Medulla oblongata (tissue), 1 donor: Measurements from ENCODE around the gene KLHL42.

Experiments used
- DNase-seq: peaks from one replicate; pipeline ENCODE4 v3.0.0-alpha.2; 2015; ENCODE audit errors: extremely low spot score

The KLHL42 gene

DNA sequence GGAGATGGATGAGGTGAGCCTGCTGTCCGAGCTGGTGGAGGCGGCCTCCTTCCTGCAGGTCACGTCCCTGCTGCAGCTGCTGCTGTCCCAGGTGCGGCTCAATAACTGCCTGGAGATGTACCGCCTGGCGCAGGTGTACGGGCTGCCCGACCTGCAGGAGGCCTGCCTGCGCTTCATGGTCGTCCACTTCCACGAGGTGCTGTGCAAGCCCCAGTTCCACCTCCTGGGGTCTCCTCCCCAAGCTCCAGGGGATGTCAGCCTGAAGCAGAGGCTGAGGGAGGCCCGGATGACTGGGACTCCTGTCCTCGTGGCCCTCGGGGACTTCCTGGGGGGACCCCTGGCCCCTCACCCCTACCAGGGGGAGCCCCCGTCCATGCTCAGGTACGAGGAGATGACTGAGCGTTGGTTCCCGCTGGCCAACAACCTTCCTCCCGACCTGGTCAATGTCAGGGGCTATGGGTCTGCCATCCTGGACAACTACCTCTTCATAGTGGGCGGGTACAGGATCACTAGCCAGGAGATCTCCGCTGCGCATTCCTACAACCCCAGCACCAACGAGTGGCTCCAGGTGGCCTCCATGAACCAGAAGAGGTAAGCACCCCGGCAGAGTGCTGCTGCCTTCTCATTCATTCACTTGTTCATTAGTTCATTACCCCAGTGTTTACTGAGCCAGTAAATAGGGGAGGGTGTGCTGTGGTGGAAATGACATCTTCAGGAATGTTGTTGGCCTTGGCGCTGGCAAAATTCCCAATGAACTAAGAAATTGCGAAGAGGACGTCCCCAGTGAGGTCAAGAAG is 777 bp downstream of the KLHL42 start:
- no peak for DNase-seq

DNA sequence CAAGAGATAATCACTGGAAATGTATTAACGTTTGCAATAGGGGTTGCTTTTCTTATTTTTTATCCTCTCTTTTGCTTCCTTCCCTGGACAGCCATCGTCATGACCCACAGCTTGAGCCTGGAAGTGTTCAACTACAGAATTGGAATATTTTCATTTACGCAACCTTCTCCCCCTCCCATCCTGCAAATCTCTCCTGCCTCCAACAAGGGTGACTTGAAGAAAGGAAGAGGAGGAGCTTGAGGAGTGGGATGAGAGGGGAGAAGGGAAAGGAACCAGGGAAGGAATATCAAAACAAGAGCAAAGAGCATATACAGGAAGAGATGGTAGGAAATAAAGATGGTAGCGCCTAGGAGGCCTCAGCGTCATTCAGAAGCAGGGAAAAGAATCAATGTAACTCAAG is 1.6 kb downstream of the KLHL42 start:
- no peak for DNase-seq

DNA sequence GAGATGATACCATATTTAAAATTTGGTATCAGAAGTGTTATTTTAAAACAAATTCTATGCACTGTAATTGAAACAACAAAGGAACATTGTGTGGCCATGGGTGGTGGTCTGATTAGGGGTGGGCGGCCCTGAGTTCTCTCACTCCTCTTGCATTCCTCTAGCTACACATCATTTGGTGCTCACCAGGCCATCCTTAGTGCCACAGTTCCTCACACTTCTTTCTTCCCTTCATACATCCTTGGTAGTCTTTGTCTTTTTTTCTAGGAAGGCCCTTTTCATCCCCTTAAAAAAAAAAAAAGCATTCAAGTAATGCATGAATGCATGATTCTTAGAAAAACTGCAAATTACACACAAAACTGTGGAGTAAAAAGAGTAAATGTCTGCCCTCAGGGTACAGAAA is 2.4 kb downstream of the KLHL42 start:
- no peak for DNase-seq

DNA sequence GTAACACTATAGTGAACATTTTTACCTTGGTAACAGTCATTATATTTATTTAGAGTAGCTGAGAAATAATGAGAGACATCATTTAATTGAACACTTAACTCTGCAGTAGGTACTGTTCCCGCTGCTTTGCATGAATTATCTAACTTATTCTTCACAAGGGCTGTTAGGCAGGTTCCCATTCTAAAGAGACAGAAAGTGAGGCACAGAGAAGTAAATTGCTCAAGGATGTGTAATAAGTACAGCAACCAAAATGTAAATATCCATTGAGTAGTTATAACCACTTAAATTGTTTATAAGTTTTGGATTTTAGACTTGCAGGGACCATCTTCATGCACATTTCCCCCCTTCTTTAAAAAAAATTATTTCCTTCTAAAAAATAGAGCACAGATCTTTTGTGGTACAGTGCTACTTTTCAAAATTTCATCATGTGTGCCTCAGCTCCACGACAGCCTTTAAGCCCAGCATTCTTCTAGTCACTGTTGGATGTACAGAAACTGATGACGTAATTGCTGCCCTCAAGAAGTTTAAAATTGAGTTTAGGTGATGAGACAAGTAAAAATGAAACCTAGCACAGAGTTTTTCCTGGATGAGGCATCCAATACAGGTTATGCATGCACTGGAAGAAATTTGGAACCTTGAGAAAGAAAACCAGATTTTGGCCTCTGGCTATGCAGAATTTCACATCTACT is 6.0 kb downstream of the KLHL42 start:
- no peak for DNase-seq

DNA sequence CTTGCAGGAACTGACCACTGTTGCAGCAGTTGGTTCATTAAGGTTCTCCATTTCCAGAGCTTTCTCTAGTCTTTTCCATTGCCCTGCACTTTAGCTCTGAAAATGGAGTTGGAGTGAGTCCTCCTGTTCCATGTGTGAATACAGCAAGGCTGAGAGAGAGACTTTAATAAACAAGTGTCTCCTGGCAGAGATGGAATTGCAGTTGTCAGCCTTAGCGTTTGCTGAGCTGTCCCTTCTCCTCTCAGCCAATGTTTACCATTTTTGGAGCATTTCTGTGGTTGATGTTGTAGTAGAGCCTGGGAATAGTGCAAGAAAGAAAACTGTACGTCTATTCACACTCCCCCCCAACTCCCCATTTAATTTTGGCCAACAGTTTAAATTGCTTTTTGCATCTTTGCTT is 7.5 kb downstream of the KLHL42 start:
- no peak for DNase-seq

DNA sequence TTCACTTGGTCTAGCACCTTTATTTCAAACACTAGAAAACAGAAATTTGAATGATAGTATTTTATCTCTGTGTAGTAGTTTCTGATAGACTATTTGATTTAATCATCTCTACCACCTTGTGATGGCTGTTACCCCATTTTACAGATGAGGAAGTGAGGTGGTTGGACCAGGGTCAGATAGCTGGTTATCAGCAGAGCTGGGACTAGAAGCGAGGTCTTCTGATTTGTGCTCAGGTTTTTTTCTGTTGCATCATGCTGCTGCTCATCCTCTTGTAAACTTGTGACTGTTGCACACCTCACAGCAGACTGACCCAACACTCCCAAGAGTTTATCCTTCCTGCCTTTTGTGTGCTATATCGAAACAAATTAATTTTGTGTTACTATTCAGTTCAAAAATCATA is 10.1 kb downstream of the KLHL42 start:
- no peak for DNase-seq

DNA sequence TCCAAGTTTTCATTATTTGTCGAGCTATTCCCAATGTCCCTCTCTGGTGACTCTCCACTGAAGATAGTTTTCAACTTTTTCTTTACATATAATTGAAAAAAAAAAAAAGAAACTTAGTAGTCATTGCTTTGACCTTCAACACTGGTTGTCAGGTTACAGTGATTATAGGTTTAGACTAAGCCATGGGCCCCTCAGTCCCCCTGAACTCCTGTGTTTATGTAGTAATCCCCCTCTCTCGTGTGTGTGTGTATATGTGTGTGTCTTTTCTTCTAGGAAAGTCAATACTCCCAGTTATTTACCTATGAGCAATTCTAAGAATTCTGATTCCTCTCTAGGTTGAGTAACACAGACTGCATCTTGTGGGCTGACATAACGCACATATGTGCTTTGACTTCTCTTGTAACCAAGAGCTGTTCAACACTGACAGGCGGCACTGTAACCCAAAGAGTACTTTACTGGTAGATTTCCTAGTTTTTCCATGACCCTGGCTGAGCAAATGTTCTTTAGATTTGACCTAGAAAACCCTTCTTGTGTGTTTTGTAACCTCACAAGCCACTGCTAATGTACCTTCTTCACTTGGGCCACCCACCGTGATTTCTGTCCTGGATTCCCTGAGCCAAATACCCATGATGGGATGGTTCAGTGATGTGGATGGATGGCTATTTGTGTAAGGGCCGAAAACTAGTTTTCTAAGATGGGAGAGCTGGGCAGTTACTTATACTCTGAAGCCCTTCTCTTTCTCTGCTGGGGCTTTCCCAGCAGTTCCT is 15.0 kb downstream of the KLHL42 start:
- no peak for DNase-seq

DNA sequence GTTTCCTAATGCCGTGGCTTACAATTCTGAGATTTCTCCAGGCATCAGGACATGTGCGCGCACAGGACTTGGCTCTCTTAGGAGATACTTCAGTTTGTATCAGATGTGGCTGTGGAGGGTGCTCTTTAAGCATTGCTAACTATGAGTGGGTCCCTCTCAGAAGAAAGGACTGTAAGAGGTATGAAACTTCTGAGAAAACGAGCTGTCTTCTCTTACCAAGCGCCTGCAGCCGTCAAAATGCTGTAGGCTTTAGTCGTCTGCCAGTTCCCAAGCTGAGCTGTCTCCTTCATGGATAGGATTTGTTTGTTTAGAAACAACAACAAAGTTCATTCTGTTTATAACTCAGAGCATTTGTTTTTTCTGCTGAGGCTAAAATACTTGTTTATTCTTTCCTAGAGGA is 16.1 kb downstream of the KLHL42 start:
- no peak for DNase-seq

DNA sequence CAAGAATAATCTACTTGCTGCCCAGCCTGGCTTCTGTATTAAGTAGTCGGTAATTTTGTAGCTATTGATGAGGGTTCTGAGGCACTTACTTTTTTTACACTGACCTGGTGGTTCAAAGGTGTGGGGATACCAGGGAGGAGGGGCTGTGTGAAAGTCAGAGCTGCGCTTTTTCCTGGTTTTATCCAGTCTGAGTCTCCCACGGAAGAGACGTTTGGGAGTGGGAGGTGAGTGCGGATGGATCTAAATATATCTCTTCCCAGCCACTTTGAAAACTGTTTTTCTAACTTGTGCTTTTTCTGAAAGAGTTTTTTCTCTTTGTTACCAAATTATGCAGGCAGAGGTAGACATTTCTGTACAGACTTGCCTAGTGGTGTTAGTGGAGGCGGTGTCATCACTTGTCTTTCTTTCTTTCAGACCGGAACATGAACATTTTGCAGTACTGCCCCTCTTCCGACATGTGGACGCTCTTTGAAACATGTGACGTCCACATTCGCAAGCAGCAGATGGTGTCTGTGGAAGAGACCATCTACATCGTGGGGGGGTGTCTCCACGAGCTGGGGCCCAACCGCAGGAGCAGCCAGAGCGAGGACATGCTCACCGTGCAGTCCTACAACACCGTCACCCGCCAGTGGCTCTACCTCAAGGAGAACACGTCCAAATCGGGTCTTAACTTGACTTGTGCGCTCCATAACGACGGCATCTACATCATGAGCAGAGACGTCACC is 17.4 kb downstream of the KLHL42 start:
- no peak for DNase-seq

DNA sequence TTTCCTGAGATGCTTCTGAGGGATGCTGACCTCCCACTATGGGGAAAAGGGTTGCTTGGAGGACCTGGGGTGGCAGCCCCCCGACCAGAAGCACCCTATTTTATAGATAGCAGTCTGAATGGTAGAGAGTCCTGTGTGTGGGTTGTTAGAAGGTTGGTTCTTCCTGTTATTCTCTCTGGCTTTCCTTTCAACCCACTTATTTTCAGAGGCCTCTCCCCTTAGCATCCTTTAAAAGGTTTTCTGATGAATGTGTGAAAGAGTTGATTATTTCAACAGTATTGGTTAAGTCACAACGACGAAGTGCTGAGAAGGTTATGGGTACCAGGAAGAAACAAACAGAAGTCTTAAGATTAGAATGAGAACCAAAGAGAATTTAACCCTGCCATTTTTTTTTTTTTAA is 20.8 kb downstream of the KLHL42 start:
- DNase-seq, result no peak

DNA sequence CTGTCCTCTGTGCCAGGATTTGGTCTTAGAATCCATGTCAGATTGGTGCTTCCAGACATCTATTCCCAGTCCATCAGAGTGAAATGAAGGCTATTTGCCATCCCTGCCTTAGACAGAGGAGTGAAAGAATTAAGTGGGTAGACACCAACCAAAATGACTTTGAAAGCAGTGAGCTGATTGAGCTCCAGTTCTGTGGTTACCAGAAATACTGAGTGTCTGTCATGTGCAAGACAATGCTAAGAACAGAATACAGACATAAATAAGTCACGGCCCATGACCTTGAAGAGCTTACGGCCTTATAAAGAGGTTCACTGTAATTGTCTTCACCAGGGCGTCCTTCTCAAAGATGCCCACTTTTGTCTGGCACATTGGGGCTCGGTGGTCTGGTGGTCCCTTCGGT is 21.6 kb downstream of the KLHL42 start:
- DNase-seq, result no peak

DNA sequence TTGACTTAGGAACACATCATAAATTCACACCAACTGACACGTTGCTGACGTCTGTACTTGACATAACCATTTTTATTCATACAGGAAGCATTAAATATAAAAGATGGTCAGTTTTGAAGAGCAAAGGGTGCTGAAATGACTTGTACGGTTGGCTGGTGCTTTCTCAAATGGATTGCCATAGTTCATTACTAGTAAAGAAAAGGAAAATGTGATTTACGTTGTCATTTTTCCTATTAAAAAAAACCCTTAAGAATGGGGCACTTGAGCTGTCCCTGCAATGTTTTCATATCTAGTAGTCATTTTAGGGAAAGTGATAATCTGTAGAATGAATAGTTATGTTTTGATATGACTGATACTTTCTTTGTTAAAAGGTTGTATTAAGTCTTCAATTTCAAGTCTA is 22.5 kb downstream of the KLHL42 start:
- DNase-seq, result no peak

DNA sequence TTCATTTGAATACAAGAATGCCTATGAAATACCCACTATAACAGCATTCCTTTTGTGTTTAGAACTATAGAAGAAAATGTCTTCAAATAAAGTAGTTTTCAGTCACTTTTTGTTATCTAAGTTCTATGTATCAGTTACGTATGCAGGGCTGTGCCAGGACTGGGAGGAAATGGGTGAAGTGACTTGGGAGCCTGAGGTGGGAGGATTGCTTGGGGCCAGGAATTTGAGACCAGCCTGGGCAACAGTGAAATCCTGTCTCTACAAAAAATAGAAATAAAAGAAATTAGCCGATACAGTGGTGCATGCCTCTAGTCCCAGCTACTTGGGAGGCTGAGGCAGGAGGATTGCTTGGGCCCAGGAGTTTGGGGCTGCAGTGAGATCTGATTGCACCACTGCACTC is 22.9 kb downstream of the KLHL42 start:
- no peak for DNase-seq

DNA sequence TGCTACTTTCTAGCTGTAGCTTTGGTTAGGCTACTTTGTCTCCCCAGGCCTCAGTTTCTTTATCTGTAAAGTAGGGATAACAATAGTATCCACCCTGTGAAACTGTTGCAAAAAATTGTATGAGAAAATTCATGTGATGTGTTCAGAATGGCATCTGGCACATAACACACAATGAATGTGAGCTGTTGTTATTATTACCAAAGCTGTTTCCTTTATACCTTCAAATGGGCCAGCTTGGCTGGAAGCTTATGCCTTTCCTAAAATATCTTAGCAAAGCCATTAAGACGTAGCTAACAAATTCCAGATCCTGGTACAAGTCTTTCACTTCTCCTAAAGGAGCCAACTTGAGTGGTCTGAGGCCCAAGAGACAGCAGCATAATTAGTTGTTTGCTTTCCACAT is 25.2 kb downstream of the KLHL42 start:
- DNase-seq, result no peak

DNA sequence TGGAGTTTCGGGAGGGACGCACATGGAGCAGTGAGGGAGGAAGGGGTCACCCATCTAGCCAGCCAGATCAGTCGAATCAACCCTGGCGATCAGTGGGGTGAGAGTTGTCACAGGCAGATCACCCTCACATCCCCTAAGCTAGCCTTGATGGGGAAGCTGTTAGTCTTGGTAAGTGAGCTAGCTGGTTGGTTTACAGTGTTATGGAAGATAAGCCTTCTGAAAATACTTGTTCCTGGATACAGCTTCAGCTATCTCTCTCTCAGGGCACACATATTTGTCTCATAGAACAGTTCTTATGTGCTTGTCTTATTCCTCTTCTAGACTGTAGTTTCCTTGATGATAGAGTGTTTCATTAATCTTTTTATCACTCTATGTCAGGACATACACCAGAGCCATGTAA is 26.2 kb downstream of the KLHL42 start:
- DNase-seq, result no peak

DNA sequence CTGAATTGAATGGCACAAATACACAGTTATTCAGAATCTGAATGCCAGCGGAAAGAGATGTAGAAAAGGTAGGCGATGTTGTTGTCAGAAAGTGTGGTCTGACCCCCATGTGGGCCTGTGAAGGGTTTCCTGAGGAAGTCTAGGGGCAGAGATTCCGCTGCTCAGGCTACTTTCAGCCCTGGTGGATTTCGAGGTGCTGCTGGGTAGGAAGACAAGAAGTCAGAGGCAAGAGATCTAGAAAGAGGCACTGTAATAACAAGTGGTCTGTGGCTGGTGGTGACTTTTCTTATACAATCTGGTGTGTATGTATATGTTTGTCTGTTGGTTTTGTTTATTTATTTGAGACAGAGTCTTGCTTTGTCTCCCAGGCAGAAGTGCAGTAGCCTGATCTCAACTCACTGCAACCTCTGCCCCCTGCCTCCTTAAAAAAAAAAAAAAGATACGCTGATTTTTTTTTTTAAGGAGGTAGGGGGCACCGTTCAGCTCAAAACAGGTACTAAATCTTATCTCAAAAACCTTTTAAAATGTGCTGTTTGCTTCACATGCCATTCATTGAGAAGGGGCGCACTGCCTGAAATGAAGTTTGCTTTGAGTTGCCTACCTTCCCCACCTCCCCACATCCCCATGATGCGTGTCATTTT is 27.1 kb downstream of the KLHL42 start:
- no peak for DNase-seq

DNA sequence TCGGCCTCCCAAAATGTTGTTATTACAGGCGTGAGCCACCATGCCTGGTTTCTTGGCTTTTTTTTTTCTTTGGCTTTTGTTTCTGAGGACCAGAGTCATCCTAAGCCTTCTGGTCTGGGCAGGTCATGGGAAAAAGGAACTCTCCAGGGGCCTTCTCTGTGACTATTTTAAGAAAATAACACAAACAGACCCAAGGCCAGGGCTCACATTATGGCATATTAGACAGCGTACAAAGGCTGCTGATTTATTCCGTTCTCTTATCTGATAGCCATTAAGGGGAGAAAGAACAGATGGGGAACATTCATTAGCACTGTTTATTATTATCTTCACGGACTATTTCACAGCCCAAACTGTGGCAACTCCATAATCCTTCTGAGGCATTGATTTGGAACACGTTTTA is 28.8 kb downstream of the KLHL42 start:
- DNase-seq, result no peak

DNA sequence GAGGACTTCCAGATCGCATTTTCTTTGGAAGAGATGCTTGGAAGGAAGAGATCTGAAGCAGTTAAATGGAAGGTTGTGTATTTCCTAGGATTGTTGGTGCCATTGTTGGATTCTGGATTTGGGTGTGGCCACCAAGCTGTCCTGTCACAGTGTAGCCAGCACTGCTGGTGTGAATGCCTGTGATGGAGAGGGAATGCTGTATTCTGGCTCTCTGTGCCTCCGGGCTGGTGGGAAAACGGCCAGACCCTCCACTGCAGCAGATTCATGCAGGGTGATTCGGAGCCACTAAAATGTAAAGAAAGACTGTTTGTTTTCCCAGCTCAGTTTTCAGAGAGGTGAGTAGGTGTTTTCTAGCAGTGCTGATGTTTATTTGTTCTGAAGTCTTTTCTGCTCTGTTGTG is 30.7 kb downstream of the KLHL42 start:
- no peak for DNase-seq

DNA sequence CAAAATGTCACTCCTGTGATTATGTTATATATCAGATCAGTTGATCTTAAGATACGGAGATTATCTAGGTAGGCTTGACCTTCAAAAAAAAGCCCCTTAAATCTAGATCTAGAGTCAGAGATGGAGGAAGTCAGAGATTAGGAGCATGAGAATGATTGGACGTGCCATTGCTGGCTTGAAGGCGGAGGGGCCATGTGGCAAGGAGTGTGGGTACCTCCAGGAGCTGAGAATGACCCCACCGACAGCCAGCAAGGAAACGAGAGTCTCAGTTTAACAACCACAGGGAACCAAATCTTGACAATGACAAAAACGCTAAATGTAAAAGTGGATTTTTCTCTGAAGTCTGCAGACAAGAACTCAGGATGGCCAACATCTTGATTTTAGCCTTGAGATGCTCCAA is 32.5 kb downstream of the KLHL42 start:
- DNase-seq, result no peak

DNA sequence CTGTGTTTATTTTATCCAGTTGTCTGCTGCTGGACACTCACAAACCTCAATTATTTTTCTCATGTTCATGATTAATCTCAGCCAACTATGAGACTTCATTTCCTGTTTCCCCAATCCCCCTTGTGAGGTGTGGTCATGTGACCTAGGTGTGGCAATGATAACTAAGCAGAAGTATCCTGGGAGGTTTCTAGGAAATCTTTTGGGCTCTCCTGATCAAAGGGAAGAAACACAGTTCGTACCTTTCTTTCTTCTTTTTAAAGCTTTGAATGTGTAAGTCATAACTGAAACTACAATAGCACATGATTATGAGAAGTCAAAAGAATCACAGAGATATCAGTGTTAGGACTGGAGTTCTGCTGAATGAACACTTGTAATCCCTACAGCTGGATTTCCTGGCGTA is 34.4 kb downstream of the KLHL42 start:
- DNase-seq, result no peak

DNA sequence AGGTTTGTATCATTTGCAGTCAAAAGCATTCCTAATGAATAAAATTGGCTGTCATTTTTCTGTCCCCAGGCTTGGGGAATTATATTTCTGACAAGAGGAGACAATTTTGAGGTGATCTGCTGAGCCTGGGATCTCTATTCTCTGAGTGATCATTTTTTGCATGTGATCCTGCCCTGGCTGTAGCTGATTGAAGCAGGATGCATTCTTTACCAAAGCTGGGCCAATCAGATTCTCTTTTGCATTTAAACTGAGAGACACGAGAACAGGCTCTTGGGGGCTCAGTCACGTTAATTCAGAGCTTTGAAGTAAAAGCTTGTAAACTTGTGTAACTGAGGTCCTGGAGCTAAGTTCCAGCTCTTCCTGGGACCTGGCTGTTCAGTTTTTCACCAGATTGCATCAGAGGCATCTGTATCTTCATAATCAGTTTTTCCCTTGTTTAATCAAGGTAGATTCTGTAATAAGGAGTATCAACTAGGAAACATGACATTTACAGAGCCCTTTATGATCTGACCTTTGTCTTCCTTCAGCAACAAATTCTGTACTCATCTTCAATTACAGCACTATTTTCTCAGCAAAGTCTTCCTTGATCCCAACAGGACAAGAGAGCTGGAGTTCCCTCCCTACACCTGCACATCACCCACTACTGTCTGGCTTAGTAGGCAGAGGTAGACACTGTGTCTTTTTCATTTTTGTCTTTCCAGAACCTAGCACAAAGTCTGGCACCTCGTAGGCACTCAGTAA is 35.0 kb downstream of the KLHL42 start:
- no peak for DNase-seq
